ENCODE measurements around the gene LIMK2.

DNA sequence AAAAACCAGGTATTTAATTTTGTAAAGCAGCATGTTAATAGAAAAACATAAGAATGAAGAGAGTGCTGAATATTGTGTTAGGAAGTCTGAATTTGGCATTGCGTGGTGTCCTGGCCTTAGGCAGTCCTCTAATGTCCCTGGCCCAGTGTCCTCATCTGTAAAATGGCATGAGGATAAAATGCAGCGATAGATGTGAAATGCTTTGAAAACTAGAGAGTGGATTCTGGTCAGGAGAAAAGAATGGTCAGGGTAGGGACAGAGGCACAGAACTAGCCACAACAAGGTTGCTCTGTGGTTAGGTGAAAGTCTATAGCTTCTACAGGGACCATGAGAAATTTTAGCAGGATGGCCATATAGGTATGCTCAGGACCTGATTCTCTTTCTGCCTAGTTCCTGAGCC, 33.2 kb upstream of the LIMK2 start:
- TF ChIP-seq POLR2AphosphoS5 (IDR thresholded peaks at IDR 0.05) (no peak), CTCF (IDR thresholded peaks at IDR 0.05; ENCODE audit: poor library complexity, severe bottlenecking) (no peak), EZH2 (IDR thresholded peaks at IDR 0.05; ENCODE audit: borderline replicate concordance, insufficient read depth, low read length, poor library complexity, severe bottlenecking) (no peak), EP300 (conservative IDR thresholded peaks at IDR 0.05; ENCODE audit: poor library complexity, severe bottlenecking) (no peak), TAF1 (IDR thresholded peaks at IDR 0.05; ENCODE audit: low read depth) (no peak)

Data from neural cell (in vitro differentiated cells).